Fibroblast of villous mesenchyme (primary cell): ENCODE data around the gene SNX10. TPM values are rescaled to one million over a fixed set of nuclear protein-coding genes. Genes with fewer than 3 reads are reported as not detected.
"Not testable (repeated sequence)": the region's sequence is repeated elsewhere in the genome, so short reads cannot be mapped to it uniquely, and the experiment has no call there.

Source experiments
- DNase-seq: peaks from one replicate; pipeline ENCODE4 v3.0.0-alpha.2; 2010; ENCODE audit warnings: low read depth
- H3K4me3 ChIP-seq: 2 replicates; pipeline ENCODE4 v1.5.1; 2011; ENCODE audit warnings: low read depth, mild to moderate bottlenecking, low read length
- total RNA-seq: library from RNA; depleted of rRNA; stranded (reverse); fragments of >200 nt; gene quantifications from 2 replicates; pipeline ENCODE4 v1.2.3, GENCODE V29; 2012
- TF ChIP-seq, protein P1 (sequence below): IDR thresholded peaks from 2 replicates; pipeline ENCODE4 v1.5.1; 2012; ENCODE audit warnings: low read depth, mild to moderate bottlenecking, low read length; ENCODE audit not compliant: insufficient read depth

SNX10 gene
- total RNA-seq, 1 donor, result 0.86 TPM

DNA sequence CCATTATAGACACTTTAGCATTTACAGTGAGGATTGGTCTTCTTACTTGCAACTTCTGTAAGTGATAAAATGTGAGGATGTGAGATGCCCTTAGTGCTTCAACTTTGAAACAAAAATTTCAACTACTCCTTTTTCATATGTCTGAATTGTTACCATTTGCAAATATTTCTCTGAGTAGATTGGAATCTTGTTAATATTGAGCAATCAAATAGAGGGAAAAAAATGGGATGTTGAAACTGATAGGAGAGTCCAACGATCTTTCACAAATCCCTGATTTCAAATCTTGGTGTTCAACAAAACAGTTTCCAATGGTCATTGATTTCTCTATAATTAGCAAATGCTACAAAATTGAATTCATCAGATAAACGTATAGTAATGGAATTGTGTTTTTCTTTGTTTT lies 5.5 kb upstream of the SNX10 start:
- TF ChIP-seq, protein P1, sequence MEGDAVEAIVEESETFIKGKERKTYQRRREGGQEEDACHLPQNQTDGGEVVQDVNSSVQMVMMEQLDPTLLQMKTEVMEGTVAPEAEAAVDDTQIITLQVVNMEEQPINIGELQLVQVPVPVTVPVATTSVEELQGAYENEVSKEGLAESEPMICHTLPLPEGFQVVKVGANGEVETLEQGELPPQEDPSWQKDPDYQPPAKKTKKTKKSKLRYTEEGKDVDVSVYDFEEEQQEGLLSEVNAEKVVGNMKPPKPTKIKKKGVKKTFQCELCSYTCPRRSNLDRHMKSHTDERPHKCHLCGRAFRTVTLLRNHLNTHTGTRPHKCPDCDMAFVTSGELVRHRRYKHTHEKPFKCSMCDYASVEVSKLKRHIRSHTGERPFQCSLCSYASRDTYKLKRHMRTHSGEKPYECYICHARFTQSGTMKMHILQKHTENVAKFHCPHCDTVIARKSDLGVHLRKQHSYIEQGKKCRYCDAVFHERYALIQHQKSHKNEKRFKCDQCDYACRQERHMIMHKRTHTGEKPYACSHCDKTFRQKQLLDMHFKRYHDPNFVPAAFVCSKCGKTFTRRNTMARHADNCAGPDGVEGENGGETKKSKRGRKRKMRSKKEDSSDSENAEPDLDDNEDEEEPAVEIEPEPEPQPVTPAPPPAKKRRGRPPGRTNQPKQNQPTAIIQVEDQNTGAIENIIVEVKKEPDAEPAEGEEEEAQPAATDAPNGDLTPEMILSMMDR, result no peak
- H3K4me3 ChIP-seq, result no peak overlapping the region
- no peak for DNase-seq

DNA sequence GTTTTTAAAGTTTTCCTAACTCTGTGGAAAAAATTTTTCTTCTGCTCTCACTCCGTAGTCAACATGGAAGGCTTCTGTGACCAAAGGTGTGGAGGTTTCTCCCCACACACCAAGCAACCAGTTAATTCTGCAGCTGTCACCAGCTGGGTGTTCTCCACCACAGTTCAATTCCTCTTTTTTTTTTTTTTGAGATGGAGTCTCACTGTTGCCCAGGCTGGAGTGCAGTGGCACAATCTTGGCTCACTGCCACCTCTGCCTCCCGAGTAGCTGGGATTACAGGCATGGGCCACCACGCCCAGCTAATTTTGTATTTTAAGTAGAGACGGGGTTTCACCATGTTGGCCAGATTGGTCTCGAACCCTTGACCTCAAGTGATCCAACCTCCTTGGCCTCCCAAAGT lies 3.5 kb upstream of the SNX10 start:
- H3K4me3 ChIP-seq, DNase-seq: not testable (repeated sequence)

DNA sequence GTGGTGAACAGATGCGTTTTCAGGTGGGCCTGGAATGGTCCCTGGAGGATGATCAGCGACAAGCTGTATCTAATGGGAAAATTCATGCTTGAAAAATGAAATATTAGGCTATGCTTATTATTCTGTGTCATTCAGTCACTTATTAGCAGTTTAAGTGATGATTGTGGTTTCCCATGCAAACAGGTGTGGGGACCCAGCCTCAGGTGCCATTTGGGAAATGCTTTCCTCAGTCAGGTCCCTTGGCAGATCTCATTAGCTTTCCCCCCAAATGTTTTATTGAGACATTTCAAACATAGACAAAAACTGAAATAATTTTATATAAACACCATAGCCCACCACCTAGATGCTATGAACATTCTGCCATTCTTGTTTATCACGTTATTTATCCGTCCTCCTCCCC lies 411 bp upstream of the SNX10 start:
- peak overlapping the region; percentile 37 for H3K4me3 ChIP-seq
- TF ChIP-seq, protein P1, result no peak
- no peak for DNase-seq

DNA sequence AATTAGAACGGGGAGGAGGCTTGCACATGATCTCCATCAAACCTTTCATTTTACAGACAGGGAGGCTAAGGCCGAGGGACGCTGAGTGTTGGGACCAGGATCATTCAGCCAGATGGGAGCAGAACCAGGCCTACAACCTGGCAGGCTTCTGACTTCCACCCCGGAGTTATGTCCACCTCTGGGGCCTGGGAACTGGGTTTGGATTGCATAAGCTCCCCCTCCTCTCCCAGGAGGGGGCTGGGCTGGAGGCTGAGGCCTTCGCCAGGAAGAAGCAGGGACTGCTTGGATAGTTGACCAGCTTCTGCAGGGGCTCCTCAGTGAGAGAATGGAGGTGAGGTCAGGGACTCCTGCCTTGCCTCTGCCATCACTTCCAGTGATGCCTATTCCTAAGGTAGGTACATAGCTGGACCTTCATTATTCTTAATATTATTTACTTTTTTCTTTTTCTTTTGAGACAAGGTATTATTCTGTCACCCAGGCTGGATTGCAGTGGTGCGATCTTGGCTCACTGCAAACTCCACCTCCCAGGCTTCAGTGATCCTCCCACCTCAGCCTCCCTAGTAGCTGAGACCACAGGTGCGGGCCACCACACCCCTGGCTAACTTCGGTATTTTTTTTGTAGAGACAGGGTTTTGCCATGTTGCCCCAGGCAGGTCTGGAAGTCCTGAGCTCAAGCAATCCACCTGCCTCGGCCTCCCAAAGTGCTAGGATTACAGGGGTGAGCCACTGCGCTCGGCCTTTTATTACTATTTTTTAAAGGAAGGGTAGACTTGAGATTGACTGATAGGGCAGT lies 1.3 kb downstream of the SNX10 start:
- TF ChIP-seq, protein P1, result no peak
- no peak overlapping the region for H3K4me3 ChIP-seq
- DNase-seq, result no peak

DNA sequence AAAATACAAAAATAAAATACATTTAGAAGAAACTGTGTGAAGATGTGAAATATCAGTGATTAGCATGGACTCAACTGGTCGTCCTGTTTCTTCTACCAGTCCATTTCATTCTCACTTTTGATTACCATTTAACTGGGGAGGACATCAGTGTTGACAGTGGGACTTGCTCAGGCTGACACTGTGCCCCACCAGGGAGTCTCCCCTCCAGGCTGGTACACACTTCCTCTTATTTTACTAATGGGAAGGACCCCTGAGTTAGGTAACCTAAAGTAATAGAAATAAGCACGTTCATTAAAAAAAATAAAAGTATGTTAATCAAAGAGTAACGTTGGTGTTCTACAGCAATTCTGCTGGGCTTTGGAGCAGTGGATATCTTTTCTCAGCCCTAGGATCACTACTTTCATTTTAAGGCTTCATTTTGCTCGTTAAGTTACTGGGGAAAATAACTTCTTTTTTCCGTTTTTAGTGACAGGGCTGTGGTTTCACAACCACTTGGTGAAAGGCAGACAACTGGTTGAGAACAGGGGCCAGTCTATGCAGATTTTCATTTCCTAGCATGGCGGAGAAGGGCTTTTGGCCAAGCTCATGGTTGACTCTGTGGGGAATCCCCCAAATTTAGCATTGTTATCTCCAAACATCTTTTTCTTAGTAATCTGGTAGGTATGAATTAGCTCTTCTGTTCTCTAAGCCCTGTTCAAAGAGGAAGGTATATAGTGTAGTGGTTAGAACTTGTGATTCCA lies 2.1 kb downstream of the SNX10 start:
- TF ChIP-seq, protein P1, result no peak
- no peak for DNase-seq
- no peak overlapping the region for H3K4me3 ChIP-seq

DNA sequence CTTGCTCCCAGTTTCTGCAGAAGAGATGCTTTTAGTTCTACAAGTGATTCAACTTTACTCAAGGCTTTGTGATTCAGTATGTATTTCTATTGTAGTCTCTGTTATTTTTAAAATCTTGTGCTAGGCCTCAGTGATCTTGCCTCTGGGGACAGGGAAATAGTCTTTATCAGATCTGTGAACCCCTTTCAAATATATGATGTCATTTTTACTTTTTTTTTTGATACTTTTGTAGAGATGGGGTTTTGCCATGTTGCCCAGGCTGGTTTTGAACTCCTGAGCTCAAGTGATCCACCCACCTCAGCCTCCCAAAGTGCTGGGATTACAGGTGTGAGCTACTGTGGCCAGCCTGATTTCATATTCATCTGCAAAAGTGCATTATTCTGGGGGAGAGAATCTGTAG lies 3.4 kb downstream of the SNX10 start:
- DNase-seq, result no peak
- TF ChIP-seq, protein P1, result no peak
- no peak overlapping the region for H3K4me3 ChIP-seq

DNA sequence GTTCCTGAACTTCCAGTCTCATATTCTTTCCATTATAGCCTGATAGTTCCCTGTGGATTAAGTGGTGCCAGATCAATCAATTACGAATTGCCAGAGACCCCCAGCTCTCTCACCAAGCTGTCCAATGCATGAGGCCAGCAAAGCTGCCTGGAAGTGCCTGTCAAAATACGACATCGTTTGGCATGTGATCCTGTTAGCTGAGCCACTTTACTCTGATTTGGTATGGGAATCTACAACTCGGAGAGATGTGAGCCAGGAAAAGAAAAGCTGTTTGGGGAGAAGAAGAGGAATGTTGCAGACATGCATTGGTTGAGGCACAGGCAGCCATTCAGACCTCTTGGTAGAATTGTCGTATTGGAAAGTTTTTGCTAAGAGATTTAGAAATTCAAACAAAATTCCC lies 3.9 kb downstream of the SNX10 start:
- H3K4me3 ChIP-seq, result no peak overlapping the region
- TF ChIP-seq, protein P1, result no peak
- no peak for DNase-seq
